ENCODE results near the gene SCYGR3. TPM values are rescaled to one million over a fixed set of nuclear protein-coding genes. Genes with fewer than 3 reads are reported as not detected.

Gene SCYGR3
- total RNA-seq, 1 experiment from 2014 or later = not detected

- Mint-ChIP-seq H3K27ac (no peak overlapping the region), H3K9me3 (no peaks in the 10 kb centered on the region), H3K36me3 (ENCODE audit: insufficient read depth in 1 of 3, low read depth in 3 of 3) (no peaks in the 10 kb centered on the region; a peak in 1 of 7 replicates), H3K4me1 (peaks cover 5 to 14% of the 10 kb centered on the region in 2 experiments), H3K27me3 (ENCODE audit: low read depth) (no peaks in the 10 kb centered on the region; the same call in 1 of the 2 replicates), H3K4me3 (no peak overlapping the region)
- Histone ChIP-seq H3K27me3 (ENCODE audit: insufficient read depth, low read length) (no peaks in the 10 kb centered on the region), H3K9me3 (ENCODE audit: control insufficient read depth, low read depth, low read length) (no peaks in the 10 kb centered on the region), H2BK5ac (ENCODE audit: insufficient read length, low read length) (no peak overlapping the region), H4K20me1 (ENCODE audit: control insufficient read depth, insufficient read depth, insufficient read length) (no peaks in the 10 kb centered on the region), H2BK120ac (ENCODE audit: low read depth, low read length, poor library complexity, severe bottlenecking) (no peak overlapping the region), H4K5ac (ENCODE audit: insufficient read length, low read depth, low read length) (no peak overlapping the region), H4K8ac (replicated peaks; ENCODE audit: insufficient read length, low read depth, low read length) (no peak overlapping the region), H3K23me2 (ENCODE audit: insufficient read length, low read depth, low read length, poor library complexity, severe bottlenecking) (no peaks in the 10 kb centered on the region), H3K23ac (ENCODE audit: insufficient read length, low read depth, low read length) (no peak overlapping the region), H2BK20ac (ENCODE audit: low read depth, low read length, poor library complexity, severe bottlenecking) (no peak overlapping the region), H2BK12ac (ENCODE audit: insufficient read length, low read depth, low read length) (no peak overlapping the region), H3K9ac (ENCODE audit: extremely low read depth, insufficient read length, low read length) (no peak overlapping the region), H3K79me1 (ENCODE audit: insufficient read depth, low read depth, low read length, poor library complexity, severe bottlenecking) (no peaks in the 10 kb centered on the region), H3K4ac (ENCODE audit: low read depth, low read length) (no peak overlapping the region), H2AFZ (ENCODE audit: low read length) (no peak overlapping the region), H3K4me1 (ENCODE audit: insufficient read depth, low read length) (no peaks in the 10 kb centered on the region), H3K18ac (ENCODE audit: insufficient read length, low read depth, low read length) (no peak overlapping the region), H3K14ac (ENCODE audit: insufficient read depth, low read length) (no peak overlapping the region), H3T11ph (ENCODE audit: low read length) (no peak overlapping the region), H3K27ac (ENCODE audit: insufficient read length, low read depth, low read length) (no peak overlapping the region), H3K4me2 (ENCODE audit: insufficient read depth, insufficient read length, low read length) (no peak overlapping the region), H2BK15ac (ENCODE audit: low read depth, low read length) (no peak overlapping the region), H2AK5ac (ENCODE audit: insufficient read length, low read length) (no peak overlapping the region), H3K56ac (ENCODE audit: insufficient read length, low read depth, low read length) (no peak overlapping the region), H4K91ac (ENCODE audit: insufficient read length, low read depth, low read length) (no peak overlapping the region), H3K79me2 (ENCODE audit: insufficient read depth, low read length) (no peaks in the 10 kb centered on the region)
- TF ChIP-seq CTCF (conservative IDR thresholded peaks at IDR 0.05) = no peak
- WGBS (ENCODE audit: extremely low coverage, insufficient read length, low lambda C conversion rate) = no CpG with 5 or more reads among the region's 4 CpGs
- DNase-seq = peak; percentile 54
Observed at GRCh38 chr2:227597998-227598397, 16.6 kb downstream of the SCYGR3 start.
